Measurements from ENCODE around the gene EMID1. TPM values are rescaled to one million over a fixed set of nuclear protein-coding genes. Genes with fewer than 3 reads are reported as not detected.

EMID1 gene
- total and polyA plus RNA-seq, 2 experiments from 2014 or later: 11.5 to 15.0 TPM

DNA sequence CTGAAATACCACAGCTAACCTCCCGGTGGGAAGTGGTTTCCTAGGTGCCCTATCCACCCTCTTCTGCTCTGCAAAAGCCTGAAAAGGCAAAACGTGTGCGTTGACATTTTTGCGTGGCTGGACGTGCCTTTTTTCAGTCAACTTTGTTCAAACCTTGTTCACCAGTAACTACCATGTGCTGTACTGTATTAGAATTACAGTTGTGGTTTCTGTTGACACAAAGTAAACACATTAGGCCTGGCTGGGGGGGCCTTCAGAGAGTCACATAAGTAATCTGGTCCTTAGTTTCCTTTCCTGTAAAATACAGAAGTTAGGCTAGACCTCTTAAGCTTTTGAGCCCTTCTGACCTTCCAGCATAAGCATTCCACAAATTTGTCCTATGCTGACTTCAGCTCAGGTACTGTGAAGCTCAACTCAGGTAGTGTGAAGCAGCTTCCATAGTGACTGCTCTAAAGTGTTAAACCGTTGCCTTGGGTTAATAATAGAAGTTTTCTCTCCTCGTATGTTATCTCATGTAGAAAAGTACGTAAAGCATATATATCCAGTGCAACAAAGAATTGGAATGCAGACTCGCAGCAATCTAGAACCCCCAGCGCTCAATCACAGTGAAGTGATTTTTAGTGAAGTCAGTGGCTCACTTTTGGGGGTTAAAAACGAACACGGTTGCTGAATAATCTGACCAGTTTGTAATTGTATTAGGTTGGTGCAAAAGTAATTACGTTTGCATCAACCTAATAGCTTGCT lies 64.2 kb downstream of the EMID1 start:
- no peaks in the 10 kb centered on the region for H3K9me2 ChIP-seq (replicated peaks; ENCODE audit: insufficient read depth)
- TF ChIP-seq, protein P1, sequence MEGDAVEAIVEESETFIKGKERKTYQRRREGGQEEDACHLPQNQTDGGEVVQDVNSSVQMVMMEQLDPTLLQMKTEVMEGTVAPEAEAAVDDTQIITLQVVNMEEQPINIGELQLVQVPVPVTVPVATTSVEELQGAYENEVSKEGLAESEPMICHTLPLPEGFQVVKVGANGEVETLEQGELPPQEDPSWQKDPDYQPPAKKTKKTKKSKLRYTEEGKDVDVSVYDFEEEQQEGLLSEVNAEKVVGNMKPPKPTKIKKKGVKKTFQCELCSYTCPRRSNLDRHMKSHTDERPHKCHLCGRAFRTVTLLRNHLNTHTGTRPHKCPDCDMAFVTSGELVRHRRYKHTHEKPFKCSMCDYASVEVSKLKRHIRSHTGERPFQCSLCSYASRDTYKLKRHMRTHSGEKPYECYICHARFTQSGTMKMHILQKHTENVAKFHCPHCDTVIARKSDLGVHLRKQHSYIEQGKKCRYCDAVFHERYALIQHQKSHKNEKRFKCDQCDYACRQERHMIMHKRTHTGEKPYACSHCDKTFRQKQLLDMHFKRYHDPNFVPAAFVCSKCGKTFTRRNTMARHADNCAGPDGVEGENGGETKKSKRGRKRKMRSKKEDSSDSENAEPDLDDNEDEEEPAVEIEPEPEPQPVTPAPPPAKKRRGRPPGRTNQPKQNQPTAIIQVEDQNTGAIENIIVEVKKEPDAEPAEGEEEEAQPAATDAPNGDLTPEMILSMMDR (IDR thresholded peaks at IDR 0.05; ENCODE audit: poor library complexity): no peak
- TF ChIP-seq EZH2 (IDR thresholded peaks at IDR 0.05; ENCODE audit: borderline replicate concordance) (no peak), EZH2phosphoT487 (IDR thresholded peaks at IDR 0.05; ENCODE audit: low read depth, severe bottlenecking, unreplicated experiment) (no peak)
- H3K27me3 ChIP-seq: no peaks in the 10 kb centered on the region
- peaks cover 85% of the 10 kb centered on the region for H3K79me2 ChIP-seq
- peak overlapping the region; percentile 39 for H3K4me3 ChIP-seq
- no peaks in the 10 kb centered on the region for H3K36me3 ChIP-seq (replicated peaks; ENCODE audit: insufficient read depth, low read depth)
- WGBS (ENCODE audit: low lambda C conversion rate, missing lambda C conversion rate): 12% methylated on average over 13 of the region's 13 CpGs
- H3K4me1 ChIP-seq (ENCODE audit: insufficient read depth): peaks cover 32% of the 10 kb centered on the region
- peaks cover 64% of the 10 kb centered on the region for H4K20me1 ChIP-seq (ENCODE audit: insufficient read depth, poor library complexity, severe bottlenecking)
- H3K4me2 ChIP-seq: peak overlapping the region; percentile 94
- peak overlapping the region; percentile 97 for H3K27ac ChIP-seq
- no peaks in the 10 kb centered on the region for H3K9me3 ChIP-seq (ENCODE audit: low read depth)
- no peak overlapping the region for H2AFZ ChIP-seq
- DNase-seq (ENCODE audit: low spot score): no peak

DNA sequence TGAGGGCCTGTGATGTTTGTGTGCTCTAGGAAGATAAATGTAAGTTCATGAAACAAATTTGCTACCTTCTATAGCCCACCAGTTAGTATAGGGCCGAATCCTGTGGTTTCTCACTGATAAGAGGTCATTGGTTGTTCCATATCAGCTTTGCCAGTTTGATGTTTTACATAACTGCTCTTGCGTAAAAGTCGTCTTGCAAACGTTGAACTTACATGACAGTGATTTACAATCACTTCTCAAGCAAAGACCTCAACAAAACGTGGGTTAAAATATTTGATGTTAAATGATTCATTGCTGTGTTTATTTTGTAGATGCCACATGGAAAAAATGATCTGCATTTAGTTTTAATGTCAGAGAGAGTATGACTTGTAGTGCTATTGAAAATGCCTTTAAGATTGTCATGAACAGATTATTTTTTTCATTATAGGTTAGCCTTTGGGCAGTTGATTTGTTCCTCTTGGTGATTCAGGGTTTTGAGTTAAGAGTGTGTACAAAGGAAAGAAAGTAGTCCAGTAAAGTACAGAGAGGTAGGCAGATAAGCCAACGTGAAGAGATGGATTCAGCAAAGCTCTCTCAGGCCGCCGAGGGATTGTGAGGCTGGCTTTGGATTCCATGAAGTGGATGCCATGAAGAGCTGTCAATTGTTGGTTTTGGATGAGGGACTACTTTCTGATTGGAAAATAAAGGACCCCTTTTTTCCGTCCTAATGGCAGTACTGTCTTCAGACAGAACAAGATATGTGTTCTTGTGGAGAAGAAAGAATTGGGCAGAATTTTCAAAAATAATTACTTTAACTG lies 65.0 kb downstream of the EMID1 start:
- peak overlapping the region; percentile 97 for H3K27ac ChIP-seq
- WGBS (ENCODE audit: low lambda C conversion rate, missing lambda C conversion rate): 11% methylated on average over 9 of the region's 9 CpGs
- H3K9me2 ChIP-seq (replicated peaks; ENCODE audit: insufficient read depth): no peaks in the 10 kb centered on the region
- peaks cover 93% of the 10 kb centered on the region for H3K79me2 ChIP-seq
- peaks cover 38% of the 10 kb centered on the region for H3K4me1 ChIP-seq (ENCODE audit: insufficient read depth)
- peaks cover 72% of the 10 kb centered on the region for H4K20me1 ChIP-seq (ENCODE audit: insufficient read depth, poor library complexity, severe bottlenecking)
- H3K4me2 ChIP-seq: peak overlapping the region; percentile 94
- H3K27me3 ChIP-seq: no peaks in the 10 kb centered on the region
- DNase-seq (ENCODE audit: low spot score): peak; percentile 39
- no peaks in the 10 kb centered on the region for H3K9me3 ChIP-seq (ENCODE audit: low read depth)
- peak overlapping the region; percentile 39 for H3K4me3 ChIP-seq
- H3K36me3 ChIP-seq (replicated peaks; ENCODE audit: insufficient read depth, low read depth): no peaks in the 10 kb centered on the region
- H2AFZ ChIP-seq: no peak overlapping the region
- TF ChIP-seq EZH2phosphoT487 (IDR thresholded peaks at IDR 0.05; ENCODE audit: low read depth, severe bottlenecking, unreplicated experiment) (no peak), EZH2 (IDR thresholded peaks at IDR 0.05; ENCODE audit: borderline replicate concordance) (no peak)
- TF ChIP-seq, protein P1 (IDR thresholded peaks at IDR 0.05; ENCODE audit: poor library complexity): no peak

DNA sequence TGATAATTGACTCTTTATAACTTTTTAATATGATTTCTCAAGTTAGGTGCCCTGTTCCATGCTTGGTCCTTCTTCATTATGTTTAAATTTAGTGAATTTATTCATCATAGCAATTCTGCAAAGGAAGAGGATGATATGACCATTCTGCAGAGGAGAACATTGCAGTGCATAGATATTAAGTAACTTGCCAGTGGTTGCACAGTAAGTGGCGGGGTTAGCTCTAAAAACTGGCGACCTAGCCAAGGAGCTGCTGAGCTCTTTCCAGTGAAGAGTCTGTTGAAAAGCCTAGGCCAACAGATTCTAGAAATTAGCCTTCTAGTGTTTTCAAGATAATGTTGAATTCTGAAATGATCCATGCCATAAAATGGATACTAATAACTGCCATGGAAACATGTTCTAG lies 66.9 kb downstream of the EMID1 start:
- no peak for DNase-seq (ENCODE audit: low spot score)
- H3K9me2 ChIP-seq (replicated peaks; ENCODE audit: insufficient read depth): no peaks in the 10 kb centered on the region
- H2AFZ ChIP-seq: no peak overlapping the region
- no peaks in the 10 kb centered on the region for H3K27me3 ChIP-seq
- H3K36me3 ChIP-seq (replicated peaks; ENCODE audit: insufficient read depth, low read depth): no peaks in the 10 kb centered on the region
- 92% methylated on average over 2 of the region's 2 CpGs for WGBS (ENCODE audit: low lambda C conversion rate, missing lambda C conversion rate)
- peaks cover 91% of the 10 kb centered on the region for H4K20me1 ChIP-seq (ENCODE audit: insufficient read depth, poor library complexity, severe bottlenecking)
- TF ChIP-seq EZH2phosphoT487 (IDR thresholded peaks at IDR 0.05; ENCODE audit: low read depth, severe bottlenecking, unreplicated experiment) (no peak), EZH2 (IDR thresholded peaks at IDR 0.05; ENCODE audit: borderline replicate concordance) (no peak)
- TF ChIP-seq, protein P1 (IDR thresholded peaks at IDR 0.05; ENCODE audit: poor library complexity): no peak
- H3K27ac ChIP-seq: no peak overlapping the region
- no peaks in the 10 kb centered on the region for H3K9me3 ChIP-seq (ENCODE audit: low read depth)
- peaks cover 94% of the 10 kb centered on the region for H3K79me2 ChIP-seq
- H3K4me1 ChIP-seq (ENCODE audit: insufficient read depth): peaks cover 44% of the 10 kb centered on the region
- peak overlapping the region; percentile 94 for H3K4me2 ChIP-seq
- no peak overlapping the region for H3K4me3 ChIP-seq

Measured in hepatocyte (in vitro differentiated cells).